HTERT RPE-1 (cell line): ENCODE measurements around the gene GPR152.
"Not testable (repeated sequence)": the region's sequence is repeated elsewhere in the genome, so short reads cannot be mapped to it uniquely, and the experiment has no call there.

ENCODE experiments used
- in situ Hi-C: fragments of 300-500 bp; cut with MboI; formaldehyde crosslinking; loops from 4 replicates; pipeline ENCODE4 v1.14.3; 2020; ENCODE audit warnings: low sequenced_read_pairs

The GPR152 gene

GRCh38 chr11:67428052-67429001 is 24.2 kb downstream of the GPR152 start, which contains the start of gene RPS6KB2:
Gene RPS6KB2 (plus strand): TSS chr11:67428494. CDS start chr11:67428546, 52 bp downstream.
- in situ Hi-C loops, result no loop called here

DNA sequence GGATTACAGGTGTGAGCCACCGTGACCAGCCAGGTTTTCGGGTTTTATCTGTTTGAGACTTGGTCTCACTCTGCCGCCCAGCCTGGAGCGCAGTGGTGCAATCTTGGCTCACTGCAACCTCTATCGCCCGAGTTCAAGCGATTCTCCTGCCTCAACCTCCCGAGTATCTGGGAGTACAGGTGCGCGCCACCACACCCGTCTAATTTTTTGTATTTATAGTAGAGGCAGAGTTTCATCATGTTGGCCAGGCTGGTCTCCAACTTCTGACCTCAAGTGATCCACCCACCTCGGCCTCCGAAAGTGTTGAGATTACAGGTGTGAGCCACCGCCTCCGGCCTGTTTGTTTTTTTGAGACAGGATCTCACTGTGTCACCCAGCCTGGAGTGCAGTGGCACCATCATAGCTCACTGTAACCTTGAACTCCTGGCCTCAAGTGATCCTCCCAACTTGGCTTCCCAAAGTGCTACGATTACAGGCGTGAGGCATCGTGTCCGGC is 25.1 kb downstream of the GPR152 start:
- in situ Hi-C loops, result not testable (repeated sequence)

DNA sequence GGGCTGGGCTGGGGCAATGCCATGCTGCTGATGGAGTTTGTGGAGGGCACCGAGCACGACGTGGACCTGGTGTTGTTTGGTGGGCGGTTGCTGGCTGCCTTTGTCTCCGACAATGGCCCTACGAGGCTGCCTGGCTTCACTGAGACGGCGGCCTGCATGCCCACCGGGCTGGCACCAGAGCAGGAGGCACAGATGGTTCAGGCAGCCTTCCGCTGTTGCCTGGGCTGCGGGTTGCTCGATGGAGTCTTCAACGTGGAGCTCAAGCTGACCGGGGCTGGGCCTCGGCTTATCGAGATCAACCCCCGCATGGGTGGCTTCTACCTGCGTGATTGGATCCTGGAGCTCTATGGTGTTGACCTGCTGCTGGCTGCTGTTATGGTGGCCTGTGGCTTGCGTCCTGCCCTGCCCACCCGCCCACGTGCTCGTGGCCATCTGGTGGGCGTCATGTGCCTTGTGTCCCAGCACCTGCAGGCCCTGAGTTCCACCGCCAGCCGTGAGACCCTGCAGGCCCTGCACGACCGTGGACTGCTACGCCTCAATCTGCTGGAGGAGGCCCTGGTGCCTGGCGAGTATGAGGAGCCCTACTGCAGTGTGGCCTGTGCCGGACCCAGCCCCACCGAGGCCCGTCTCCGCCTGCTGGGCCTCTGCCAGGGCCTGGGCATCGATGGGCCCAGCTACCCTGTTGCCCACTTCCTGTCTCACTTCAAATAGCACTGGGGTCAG is 28.5 kb downstream of the GPR152 start:
- in situ Hi-C loops, result no loop called here

- in situ Hi-C loops, result no loop called here
Observed at GRCh38 chr11:67423466-67423865, 29.1 kb downstream of the GPR152 start.

DNA sequence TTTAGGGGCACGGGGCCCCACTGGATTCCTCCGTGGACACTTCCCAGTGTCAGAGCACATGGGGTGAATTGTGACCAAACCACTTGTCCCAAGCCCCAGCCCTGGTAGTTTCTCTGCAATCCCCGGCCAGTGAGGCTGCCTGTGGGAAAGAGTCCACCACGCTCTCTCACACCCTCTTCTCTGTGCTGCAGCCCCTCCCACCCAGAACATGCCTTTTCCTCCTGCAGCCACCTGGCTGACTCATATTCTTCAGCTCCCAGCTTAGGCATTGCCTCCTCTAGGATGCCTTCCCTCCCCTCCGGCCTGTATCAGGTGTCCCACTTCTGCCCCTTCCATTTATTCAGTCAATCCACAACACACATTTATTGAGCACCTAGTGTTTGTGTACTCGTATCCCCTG is 29.6 kb downstream of the GPR152 start:
- in situ Hi-C loops, result no loop called here

- in situ Hi-C loops, result no loop called here
Observed at GRCh38 chr11:67421430-67422031, 31.0 kb downstream of the GPR152 start.

DNA sequence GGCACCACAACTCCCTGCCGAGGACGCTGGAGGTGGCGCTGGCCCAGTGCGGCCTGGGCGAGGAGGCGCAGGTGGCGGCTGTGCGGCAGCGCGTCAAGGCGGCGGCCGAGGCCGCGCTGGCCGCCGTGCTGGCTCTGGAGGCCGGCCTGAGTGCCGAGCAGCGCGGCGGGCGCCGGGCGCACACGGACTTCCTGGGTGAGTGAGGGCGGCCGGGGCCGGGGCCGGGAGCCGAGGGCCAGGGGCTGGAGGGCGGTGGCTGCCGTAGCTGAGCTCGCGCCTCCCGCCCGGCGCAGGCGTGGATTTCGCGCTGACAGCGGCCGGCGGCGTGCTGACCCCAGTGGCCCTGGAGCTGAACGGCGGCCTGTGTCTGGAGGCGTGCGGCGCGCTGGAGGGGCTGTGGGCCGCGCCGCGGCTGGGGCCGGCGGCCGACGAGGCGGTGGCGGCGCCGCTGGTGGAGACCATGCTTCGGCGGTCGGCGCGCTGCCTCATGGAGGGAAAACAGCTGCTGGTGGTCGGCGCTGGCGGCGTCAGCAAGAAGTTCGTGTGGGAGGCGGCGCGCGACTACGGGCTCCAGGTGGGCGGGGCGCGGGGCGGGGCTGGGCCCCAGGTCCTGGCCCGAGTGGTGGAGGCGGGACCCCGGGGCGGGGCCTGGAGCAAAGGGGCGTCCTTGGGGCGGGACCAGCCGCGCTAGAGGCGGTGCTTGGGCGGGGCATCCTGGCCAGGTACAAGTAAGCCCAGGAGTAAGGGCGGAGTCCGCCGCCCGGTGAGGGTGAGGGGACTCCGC is 31.7 kb downstream of the GPR152 start:
- in situ Hi-C loops, result no loop called here

DNA sequence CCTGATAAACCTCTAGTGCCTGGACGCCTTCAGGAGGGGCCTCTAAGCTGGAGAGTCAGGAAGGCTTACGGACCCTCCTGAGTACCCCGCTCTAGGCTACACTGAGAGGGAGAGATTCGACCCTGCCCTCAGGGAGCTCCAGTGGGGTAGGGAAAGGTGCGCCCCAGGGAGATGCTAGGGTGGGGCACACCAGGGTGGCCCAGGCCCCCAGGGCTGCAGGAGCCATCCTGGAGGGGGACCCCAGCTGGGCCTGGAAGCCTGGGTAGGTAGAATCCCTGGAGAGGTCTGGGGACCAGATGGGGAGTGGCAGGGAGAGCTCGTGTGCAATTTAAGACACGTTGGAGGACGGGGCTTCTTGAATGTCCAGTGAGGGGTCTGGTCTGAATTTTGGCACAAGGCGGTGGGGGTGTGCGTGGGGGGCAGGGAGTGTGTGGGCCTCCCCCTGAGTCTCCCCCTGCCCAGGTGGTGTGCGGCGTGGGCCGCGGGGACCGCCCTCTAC is 32.3 kb downstream of the GPR152 start:
- in situ Hi-C loops, result no loop called here

- in situ Hi-C loops, result no loop called here
Observed at GRCh38 chr11:67419325-67420049, 33.0 kb downstream of the GPR152 start.

- in situ Hi-C loops, result no loop called here
Observed at GRCh38 chr11:67418476-67419281, 33.9 kb downstream of the GPR152 start.

DNA sequence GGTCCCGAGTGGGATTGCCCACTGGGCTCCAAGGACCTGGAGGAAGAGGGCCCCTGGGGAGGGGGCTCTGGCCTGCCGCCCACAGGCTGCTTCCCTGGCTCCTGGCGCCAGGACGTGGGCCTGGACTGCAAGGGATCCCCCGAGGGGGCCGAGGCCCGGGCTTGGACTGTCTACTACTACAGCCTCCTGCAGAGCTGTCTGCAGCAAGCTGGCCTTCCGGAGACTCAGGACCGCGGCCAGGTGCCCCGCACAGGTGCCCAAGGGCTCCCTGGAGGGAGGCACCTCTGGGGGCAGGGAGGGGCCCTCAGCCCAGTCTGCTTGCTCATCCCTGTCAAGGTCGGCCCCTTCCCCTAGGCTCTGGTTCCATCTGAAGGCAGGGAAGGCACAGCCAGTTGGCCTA is 35.1 kb downstream of the GPR152 start:
- in situ Hi-C loops, result no loop called here

- in situ Hi-C loops, result no loop called here
Observed at GRCh38 chr11:67416416-67417335, 35.9 kb downstream of the GPR152 start.

GRCh38 chr11:67415501-67416304 is 36.8 kb downstream of the GPR152 start, which contains the start of gene CARNS1:
Gene CARNS1 (plus strand): TSS chr11:67415678. CDS start chr11:67416200, 522 bp downstream.
- in situ Hi-C loops, result no loop called here

GRCh38 chr11:67413266-67413849 is 39.2 kb downstream of the GPR152 start:
- in situ Hi-C loops, result no loop called here

DNA sequence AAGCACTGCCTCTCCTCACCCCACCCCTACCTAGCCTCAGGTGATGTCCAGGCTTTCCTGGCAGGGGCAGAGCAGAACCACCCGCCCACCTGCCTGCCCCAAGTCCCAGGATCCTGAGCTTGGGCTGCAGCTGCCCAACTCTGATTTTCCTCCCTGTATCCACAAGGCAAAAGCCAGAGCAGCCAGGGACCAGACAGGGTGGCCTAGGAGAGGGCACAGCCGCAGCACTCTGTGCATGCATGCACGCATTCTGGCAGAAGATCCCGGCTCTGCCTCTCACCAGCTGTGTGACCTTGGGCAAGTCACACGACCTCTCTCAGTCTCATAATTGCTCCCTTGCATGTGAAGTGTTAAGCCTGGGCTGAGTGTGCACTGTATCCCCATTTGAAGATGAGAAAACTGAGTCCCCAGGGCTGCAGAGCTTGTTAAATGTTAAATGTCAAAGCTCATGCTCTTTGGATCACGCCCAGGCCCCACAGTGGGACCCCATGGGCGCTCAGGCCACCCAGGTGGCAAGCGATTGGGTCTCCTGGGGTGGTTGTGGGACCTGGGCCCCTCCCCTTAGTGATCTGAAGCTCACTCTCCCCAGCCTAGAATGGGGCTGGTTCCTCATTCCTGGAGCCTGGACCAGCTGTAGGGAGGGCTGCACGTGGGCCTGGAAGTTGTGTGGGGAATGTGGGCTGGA is 39.9 kb downstream of the GPR152 start:
- in situ Hi-C loops, result no loop called here

DNA sequence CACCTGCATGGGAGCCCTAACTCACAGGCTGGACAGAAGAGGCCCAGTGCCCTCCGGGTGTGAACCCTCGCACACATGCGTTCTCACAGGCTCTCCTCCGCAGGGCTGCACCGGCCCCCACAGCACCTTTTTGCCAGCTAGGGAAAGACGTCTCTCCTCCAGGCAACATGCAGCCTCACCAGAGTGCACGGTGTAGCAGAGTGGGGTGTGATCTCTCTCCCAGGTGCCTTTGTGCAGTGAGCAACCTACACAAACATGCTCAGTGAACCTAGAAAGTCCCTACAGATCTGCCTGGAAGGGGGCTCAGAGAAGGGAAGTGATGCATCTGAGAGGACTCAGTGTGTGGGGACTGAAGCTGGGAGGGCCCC is 40.8 kb downstream of the GPR152 start:
- in situ Hi-C loops, result no loop called here
